Caco-2 (cell line): Measurements from ENCODE around the gene KIAA0513. TPM values are rescaled to one million over a fixed set of nuclear protein-coding genes. Genes with fewer than 3 reads are reported as not detected.
A peak's percentile ranks its signal among the peaks of the same experiment; 100 is the strongest.

Experiments used
- BruUV-seq: library from RNA; stranded (reverse); fragments of 400-500 nt; replicated peaks from 2 replicates; lab custom pipeline; 2021; lab: Mats Ljungman, UMichigan
- CTCF ChIA-PET: fragments of 300-600 bp; sonication (Branson Sonifier 250); formaldehyde crosslinking; loops from one replicate; lab custom pipeline; 2022; ENCODE audit warnings: antibody characterized with exemption; lab: Charles Lee
- POLR2A ChIA-PET: fragments of 300-600 bp; sonication (Branson Sonifier 250); formaldehyde crosslinking; loops from one replicate; lab custom pipeline; 2022; ENCODE audit warnings: antibody characterized with exemption; lab: Charles Lee
- DNase-seq, 2 experiments: peaks; one replicate each; pipeline versions ENCODE4 v3.0.0 to v3.0.0-alpha.2; 2020 to 2022
- H3K27me3 ChIP-seq: replicated peaks from 2 replicates; pipeline ENCODE4 v1.6.0; 2011; ENCODE audit warnings: low read length; ENCODE audit not compliant: control insufficient read depth, insufficient read depth
- H3K36me3 ChIP-seq: 2 replicates; pipeline ENCODE4 v1.5.1; 2011; ENCODE audit warnings: low read length; ENCODE audit not compliant: control insufficient read depth, insufficient read depth
- H3K4me1 ChIP-seq: fragments of 250-450 bp; sonication (Bioruptor Pico); 2 replicates; pipeline ENCODE4 v1.5.1; 2020; ENCODE audit warnings: mild to moderate bottlenecking
- H3K4me3 ChIP-seq: 2 replicates; pipeline ENCODE4 v1.5.1; 2011; ENCODE audit warnings: low read depth, mild to moderate bottlenecking, control low read depth, low read length
- H3K9me3 ChIP-seq: fragments of 250-450 bp; sonication (Bioruptor Pico); 2 replicates; pipeline ENCODE4 v1.5.1; 2020; ENCODE audit warnings: mild to moderate bottlenecking, moderate library complexity
- H3K27ac Mint-ChIP-seq: one replicate; pipeline ENCODE4 v1.8.0; 2022; ENCODE audit warnings: mixed read lengths; ENCODE audit not compliant: unreplicated experiment
- H3K27me3 Mint-ChIP-seq: one replicate; pipeline ENCODE4 v1.8.0; 2022; ENCODE audit warnings: mixed read lengths; ENCODE audit not compliant: insufficient read depth, unreplicated experiment
- H3K36me3 Mint-ChIP-seq: one replicate; pipeline ENCODE4 v1.8.0; 2022; ENCODE audit warnings: mild to moderate bottlenecking, mixed read lengths; ENCODE audit not compliant: insufficient read depth, unreplicated experiment
- H3K4me1 Mint-ChIP-seq: one replicate; pipeline ENCODE4 v1.8.0; 2022; ENCODE audit warnings: low read depth, mixed read lengths; ENCODE audit not compliant: unreplicated experiment
- H3K4me3 Mint-ChIP-seq: one replicate; pipeline ENCODE4 v1.8.0; 2022; ENCODE audit warnings: mild to moderate bottlenecking, moderate library complexity, mixed read lengths; ENCODE audit not compliant: unreplicated experiment
- H3K9me3 Mint-ChIP-seq: one replicate; pipeline ENCODE4 v1.8.0; 2022; ENCODE audit warnings: mixed read lengths; ENCODE audit not compliant: unreplicated experiment
- CTCF ChIP-seq, 2 experiments: fragments of 200-600 bp in 1 of 2; IDR thresholded peaks; 1 replicate in 1 of 2; 2 replicates in 1 of 2; pipeline versions ENCODE4 v1.5.1 to v1.8.0; 2011 to 2022; ENCODE audit warnings: antibody characterized with exemption in 1 of 2, control low read depth in 1 of 2, inconsistent platforms in 1 of 2, low read depth in 1 of 2, low read length in 1 of 2, mild to moderate bottlenecking in 1 of 2, moderate library complexity in 1 of 2; ENCODE audit not compliant: insufficient read depth in 1 of 2, severe bottlenecking in 1 of 2, unreplicated experiment in 1 of 2
- intact Hi-C: fragments of 100-400 bp; cut with micrococcal nuclease; formaldehyde crosslinking; loops from one replicate; pipeline ENCODE4 v1.10.0; 2022; ENCODE audit not compliant: unreplicated experiment
- total RNA-seq: library from RNA; stranded (reverse); gene quantifications from 2 replicates; pipeline ENCODE4 v1.2.3, GENCODE V29; 2022

Gene KIAA0513
- total RNA-seq, 1 experiment from 2014 or later = 7.9 TPM

- Mint-ChIP-seq H3K4me1 (peaks cover 24% of the 10 kb centered on the region), H3K27me3 (no peaks in the 10 kb centered on the region), H3K9me3 (no peaks in the 10 kb centered on the region), H3K4me3 (no peak overlapping the region), H3K36me3 (peaks cover 96% of the 10 kb centered on the region), H3K27ac (no peak overlapping the region)
- intact Hi-C loops = no loop called here
- Histone ChIP-seq H3K4me3 (no peak overlapping the region), H3K4me1 (peaks cover 30% of the 10 kb centered on the region), H3K9me3 (no peaks in the 10 kb centered on the region), H3K36me3 (peaks cover 8% of the 10 kb centered on the region; the same call in 1 of the 2 replicates), H3K27me3 (no peaks in the 10 kb centered on the region)
- no peak for TF ChIP-seq CTCF (IDR thresholded peaks at IDR 0.05; ENCODE audit: insufficient read depth in 1 of 2, low read depth in 1 of 2, low read length in 1 of 2, severe bottlenecking in 1 of 2, unreplicated experiment in 1 of 2)
- ChIA-PET CTCF (no interaction called here), POLR2A (no interaction called here)
- no peak for DNase-seq
- no TSS peak for BruUV-seq
Measured at GRCh38 chr16:84990782-84991181, 36.8 kb upstream of the KIAA0513 start.

- CTCF ChIA-PET = no interaction called here
- peaks cover 35% of the 10 kb centered on the region for H3K4me1 Mint-ChIP-seq
- H3K27ac Mint-ChIP-seq = peak overlapping the region; percentile 57
Measured at GRCh38 chr16:84992717-84993075, 34.9 kb upstream of the KIAA0513 start.

GRCh38 chr16:84993926-84994325 lies 33.7 kb upstream of the KIAA0513 start:
- no peak for TF ChIP-seq CTCF (IDR thresholded peaks at IDR 0.05; ENCODE audit: insufficient read depth in 1 of 2, low read depth in 1 of 2, low read length in 1 of 2, severe bottlenecking in 1 of 2, unreplicated experiment in 1 of 2)
- DNase-seq = no peak
- CTCF ChIA-PET = interaction anchor here (1.5 to 2.1 kb wide), 2 partner anchors 23 to 93 kb away, joined by 5 to 16 read pairs; no protein-coding TSS in a partner anchor
- H3K36me3 Mint-ChIP-seq = peaks cover 87% of the 10 kb centered on the region
- H3K4me3 ChIP-seq = no peak overlapping the region
- BruUV-seq = no TSS peak
- H3K27ac Mint-ChIP-seq = peak overlapping the region; percentile 98
- H3K36me3 ChIP-seq = 0 out of 2 replicates have a peak, but pooled peaks cover 6% of the 10 kb centered on the region
- peaks cover 33% of the 10 kb centered on the region for H3K4me1 ChIP-seq
- intact Hi-C loops = loop anchor here (2.0 kb wide), 1 partner anchor 17 kb away; the partner anchor contains the start of gene ZDHHC7
- POLR2A ChIA-PET = interaction anchor here (0.6 to 1.7 kb wide), 3 partner anchors 17 to 633 kb away, joined by 5 to 15 read pairs (median 6); partner anchors contain the start of gene ZDHHC7
- no peaks in the 10 kb centered on the region for H3K27me3 Mint-ChIP-seq
- no peaks in the 10 kb centered on the region for H3K9me3 ChIP-seq
- H3K4me1 Mint-ChIP-seq = peaks cover 35% of the 10 kb centered on the region
- H3K27me3 ChIP-seq = no peaks in the 10 kb centered on the region
- peak overlapping the region; percentile 62 for H3K4me3 Mint-ChIP-seq
- no peaks in the 10 kb centered on the region for H3K9me3 Mint-ChIP-seq

More at GRCh38 chr16:84992717-84993075, 34.9 kb upstream of the KIAA0513 start:
- DNase-seq = no peak
- Histone ChIP-seq H3K9me3 (no peaks in the 10 kb centered on the region), H3K27me3 (no peaks in the 10 kb centered on the region), H3K4me1 (peaks cover 32% of the 10 kb centered on the region), H3K36me3 (0 out of 2 replicates have a peak, but pooled peaks cover 6% of the 10 kb centered on the region), H3K4me3 (no peak overlapping the region)
- peaks cover 91% of the 10 kb centered on the region for H3K36me3 Mint-ChIP-seq
- no peaks in the 10 kb centered on the region for H3K9me3 Mint-ChIP-seq
- intact Hi-C loops = no loop called here
- BruUV-seq = no TSS peak
- H3K4me3 Mint-ChIP-seq = peak overlapping the region; percentile 36
- no peaks in the 10 kb centered on the region for H3K27me3 Mint-ChIP-seq
- no peak for TF ChIP-seq CTCF (IDR thresholded peaks at IDR 0.05; ENCODE audit: insufficient read depth in 1 of 2, low read depth in 1 of 2, low read length in 1 of 2, severe bottlenecking in 1 of 2, unreplicated experiment in 1 of 2)
- POLR2A ChIA-PET = no interaction called here
